SK-N-SH (cell line): Measurements from ENCODE around the gene PCDHGA1.

Experiments
- CTCF ChIP-seq: fragments of 200-600 bp; sonication (generic); IDR thresholded peaks from 2 replicates; pipeline ENCODE4 v1.6.1; 2017; ENCODE audit warnings: antibody characterized with exemption, mild to moderate bottlenecking, moderate library complexity
- MXI1 ChIP-seq: IDR thresholded peaks from 2 replicates; pipeline ENCODE4 v1.6.1; 2012; ENCODE audit warnings: mild to moderate bottlenecking, low read depth, low read length, improper control_type of control experiment

GRCh38 chr5:141492168-141492885 lies 162.0 kb downstream of the PCDHGA1 start:
- TF ChIP-seq CTCF: no peak
- no peak for TF ChIP-seq MXI1
